ENCODE results near the gene LYPD6.

- TF ChIP-seq CTCF (conservative IDR thresholded peaks at IDR 0.05; ENCODE audit: low read depth, low read length) (no peak), EZH2 (IDR thresholded peaks at IDR 0.05; ENCODE audit: borderline replicate concordance, low read depth, low read length, poor library complexity, severe bottlenecking) (no peak)
These were observed 134.0 kb downstream of the LYPD6 start for GRCh38 chr2:149464396-149464795.
